GM21786 (cell line): Measurements from ENCODE around the gene KLHDC7B.
"Not testable (repeated sequence)": the region's sequence is repeated elsewhere in the genome, so short reads cannot be mapped to it uniquely, and the experiment has no call there.

Experiments used
- ATAC-seq: cut with Tn5 transposase; IDR thresholded peaks from one replicate; pipeline ENCODE4 v1.9.1; 2021; ENCODE audit not compliant: unreplicated experiment

Gene KLHDC7B

DNA sequence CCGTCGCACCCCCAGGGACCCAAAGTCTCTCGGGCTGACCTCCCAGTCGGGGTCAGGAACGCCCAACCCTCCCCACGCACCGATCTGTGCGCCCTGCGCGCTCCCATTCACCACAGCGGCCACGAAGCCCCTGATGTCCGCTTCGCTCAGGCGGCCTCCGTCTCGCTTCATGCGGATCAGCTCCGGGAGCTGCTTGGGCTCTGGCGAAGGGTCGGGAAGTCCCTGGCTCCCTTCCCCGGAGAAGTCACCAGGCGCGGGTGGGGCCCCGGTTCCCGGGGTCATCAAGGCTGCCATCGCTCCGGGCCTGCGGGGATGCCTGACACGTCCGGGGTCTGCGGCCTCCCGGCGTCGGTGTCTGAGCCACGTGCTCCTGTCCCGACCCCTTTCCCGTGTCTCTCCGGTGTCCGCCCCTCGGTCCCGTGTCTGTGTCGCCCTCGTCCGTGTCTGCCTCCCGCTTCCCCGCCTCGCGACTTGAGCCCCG, 16.2 kb upstream of the KLHDC7B start:
- no peak for ATAC-seq

DNA sequence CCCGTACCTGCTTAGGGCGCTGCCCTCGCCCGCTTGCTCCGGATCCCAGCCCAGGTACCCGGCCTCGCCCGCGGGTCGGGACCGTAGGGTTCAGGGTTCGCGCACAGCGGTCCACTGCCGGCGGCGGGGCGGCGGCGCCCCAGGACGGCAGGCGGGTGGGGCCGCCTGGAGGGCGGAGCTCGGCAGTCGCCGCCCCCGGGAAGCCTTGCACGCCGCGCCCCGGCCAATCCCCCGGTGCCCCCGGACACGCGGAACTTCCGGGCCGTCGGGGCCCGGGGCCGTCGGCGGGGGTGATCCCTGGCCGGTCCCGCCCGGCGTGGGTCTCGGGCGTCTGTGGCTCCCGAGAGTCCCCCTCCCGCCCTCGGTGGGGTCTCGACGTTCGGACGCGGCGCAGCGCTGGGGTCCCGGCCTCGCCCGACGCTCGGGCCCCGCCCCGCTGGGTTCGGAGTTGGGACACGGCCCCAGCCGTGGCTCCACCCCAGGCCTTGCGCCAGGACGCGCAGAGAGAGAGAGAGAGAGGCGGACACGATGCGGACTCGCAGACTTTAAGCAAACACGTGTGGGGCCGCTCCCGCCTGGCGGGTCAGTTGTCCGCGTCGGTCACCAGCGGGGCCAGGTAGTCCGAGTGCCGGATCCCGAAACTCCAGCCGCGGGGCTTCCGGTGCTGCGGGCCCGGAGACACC, 15.7 kb upstream of the KLHDC7B start, which contains the start of gene TYMP:
Gene TYMP (minus strand): TSS at position 116 of the 683 bp plus-strand sequence. CDS start 303 bp downstream, outside the sequence.
- no peak for ATAC-seq

DNA sequence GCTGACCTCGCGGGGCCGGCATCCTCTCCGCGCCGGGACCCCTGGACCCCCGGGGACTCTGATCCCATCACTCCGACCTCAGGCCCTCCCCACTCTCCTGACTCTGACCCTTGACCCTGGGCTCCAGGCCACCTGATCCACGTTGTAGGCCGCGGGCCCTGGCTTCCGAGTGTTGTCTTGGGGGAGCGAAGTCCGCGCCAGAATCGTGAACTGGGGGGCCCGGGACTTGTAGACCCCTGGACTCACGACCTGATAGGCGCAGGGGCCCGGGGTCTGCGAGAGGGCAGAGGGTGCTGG, 15.2 kb upstream of the KLHDC7B start:
- ATAC-seq = no peak

DNA sequence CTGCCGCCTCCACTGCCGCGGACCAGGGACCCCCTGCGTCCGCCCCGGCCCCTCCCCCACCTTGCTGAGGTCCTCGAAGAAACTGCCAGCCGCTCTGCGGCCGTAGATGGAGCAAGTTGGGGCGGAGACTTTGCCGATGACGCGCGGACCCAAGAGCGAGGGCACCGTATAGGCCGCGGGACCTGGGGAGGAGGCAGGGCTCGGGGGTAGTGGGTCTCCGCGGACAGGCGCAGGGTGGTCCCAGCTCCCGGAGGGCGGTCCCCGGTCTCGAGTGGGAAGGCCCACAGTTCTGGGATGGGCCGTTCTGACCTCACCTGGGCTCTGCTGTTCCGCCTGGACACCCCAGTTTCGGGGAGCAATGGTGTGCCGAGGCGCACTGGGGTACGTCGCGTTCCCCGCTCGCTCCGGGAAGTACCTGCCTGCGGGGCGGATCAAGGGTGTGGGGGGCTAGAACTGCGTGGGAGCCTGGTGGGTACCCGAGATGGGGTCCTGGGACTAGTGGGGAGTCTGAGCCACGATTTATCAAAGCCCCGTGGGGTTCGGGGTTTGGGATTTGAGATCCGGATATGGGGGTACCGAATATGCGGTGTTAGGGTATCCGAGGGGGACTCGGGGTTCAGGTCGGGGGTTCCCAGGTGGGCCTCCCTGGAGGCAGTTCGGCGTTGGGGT, 14.7 kb upstream of the KLHDC7B start:
- peak; percentile 22 for ATAC-seq

DNA sequence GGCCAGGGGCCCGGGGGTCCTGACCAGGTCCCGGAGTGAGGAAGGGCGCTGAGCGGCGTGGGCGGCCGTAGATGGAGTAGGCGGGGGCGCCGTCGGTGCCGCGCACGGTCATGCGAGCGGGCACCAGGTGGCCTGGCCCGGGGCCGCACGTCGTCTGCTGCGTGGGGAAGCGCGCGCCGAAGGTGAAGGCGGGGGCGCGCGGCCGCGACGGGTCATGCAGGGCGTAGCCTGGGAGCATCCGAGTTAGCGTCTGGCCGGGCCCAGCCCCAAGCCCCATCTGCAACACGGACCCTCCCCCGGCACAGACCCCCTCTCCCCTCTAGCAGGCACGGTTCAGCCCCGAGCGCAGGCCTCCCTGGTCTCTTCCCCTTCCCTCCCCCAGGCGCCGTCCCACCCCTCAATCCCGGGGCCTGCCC, 14.1 kb upstream of the KLHDC7B start:
- ATAC-seq = no peak

DNA sequence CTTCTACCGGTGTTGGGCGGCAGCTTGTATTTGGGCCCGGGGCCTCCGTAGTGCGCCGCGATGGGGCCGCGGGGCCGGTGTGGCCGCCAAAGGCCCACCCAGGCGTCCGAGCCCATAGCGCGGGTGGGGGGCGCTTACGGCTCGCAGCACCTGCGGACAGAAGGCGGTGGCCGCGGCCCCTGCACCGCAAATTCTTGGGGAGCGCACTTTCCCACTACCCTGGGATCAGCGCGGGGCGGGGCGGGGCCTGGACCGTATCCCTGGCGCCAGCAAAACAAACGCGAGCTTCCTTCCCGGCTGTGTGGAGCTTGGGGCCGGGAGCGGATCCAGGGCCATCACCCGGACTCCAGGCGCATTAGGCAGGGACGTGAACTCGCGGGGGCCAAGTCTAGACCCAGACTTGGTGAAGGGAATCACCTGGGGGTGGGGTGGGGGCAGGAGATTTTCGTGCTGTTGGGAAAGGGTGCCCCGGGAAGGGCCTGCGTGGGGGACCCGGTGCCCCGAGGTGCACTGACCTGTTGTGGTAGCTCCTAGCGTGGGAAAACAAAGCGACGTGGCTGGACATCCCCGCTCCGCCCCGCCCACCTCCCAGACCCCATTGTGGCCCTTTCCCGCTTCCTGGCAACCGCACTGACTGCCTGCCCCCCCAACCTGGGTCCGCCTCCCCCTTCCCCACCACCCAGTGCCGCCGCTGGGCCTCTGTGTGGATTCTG, 13.6 kb upstream of the KLHDC7B start:
- no peak for ATAC-seq

DNA sequence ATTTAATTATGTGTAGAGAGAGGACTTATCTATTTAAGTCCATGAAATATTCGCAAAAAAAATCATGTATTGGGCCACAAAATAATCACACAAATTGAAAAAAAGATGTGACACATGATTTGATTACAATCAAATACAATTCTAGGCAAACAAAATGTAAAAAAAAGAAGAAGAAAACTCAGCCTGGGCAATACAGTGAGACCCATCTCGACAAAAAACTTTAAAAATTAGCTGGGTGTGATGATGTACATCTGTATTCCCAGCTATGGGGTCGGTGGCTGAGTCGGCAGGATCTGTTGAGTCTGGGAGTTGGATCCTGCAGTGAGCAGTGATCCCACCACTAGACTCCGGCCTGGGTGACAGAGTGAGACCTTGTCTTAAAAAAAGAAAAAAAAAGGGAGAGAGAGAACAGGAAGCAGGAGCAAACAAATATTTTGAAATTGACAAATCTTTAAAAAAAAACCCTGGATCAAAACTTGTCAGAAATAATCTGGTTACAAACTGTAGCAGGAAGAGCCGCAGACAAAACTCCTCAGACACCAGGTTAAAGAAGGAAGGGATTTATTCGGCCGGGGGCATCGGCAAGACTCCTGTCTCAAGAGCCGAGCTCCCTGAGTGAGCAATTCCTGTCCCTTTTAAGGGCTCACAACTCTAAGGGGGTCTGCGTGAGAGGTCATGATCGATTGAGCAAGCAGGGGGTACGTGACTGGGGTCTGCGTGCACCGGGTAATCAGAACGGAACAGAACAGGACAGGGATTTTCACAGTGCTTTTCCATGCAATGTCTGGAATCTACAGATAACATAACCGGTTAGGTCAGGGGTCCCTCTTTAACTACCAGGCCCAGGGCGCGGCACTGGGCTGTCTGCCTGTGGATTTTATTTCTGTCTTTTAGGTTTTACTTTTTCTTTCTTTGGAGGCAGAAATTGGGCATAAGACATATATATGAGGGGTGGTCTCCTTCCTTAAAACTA, 12.6 kb upstream of the KLHDC7B start:
- no peak for ATAC-seq

DNA sequence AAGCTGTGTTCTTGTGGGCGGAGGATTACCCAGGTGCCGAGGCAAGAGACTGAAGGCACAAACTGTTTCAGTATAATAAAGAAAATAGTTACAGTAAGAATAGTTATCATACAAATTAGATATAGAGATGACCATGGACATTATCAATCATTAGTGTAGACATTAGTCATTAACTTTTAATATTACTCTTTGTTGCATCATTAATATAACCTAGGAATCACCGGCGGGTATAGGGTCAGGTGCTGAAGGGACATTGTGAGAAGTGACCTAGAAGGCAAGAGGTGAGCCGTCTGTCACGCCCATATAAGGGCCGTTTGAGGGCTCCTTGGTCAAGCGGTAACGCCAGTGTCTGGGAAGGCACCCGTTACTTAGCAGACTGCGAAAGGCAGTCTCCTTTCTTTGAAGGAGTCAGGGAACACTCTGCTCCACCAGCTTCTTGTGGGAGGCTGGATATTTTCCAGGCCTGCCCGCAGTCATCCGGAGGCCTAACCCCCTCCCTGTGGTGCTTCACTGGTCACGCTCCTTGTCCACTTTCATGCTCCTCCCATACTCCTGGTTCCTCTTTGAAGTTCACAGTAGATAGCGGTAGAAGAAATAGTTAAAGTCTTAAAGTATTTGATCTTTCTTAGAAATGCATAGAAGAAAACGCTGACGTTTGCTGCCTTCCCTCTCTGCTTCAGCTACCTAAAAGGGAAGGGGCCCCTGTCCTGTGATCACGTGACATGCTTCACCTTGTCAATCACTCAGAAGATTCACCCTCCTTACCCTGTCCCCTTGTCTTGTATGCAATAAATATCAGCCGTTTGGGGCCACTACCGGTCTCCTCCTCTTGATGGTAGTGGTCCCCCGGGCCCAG, 11.6 kb upstream of the KLHDC7B start:
- not testable (repeated sequence) for ATAC-seq

DNA sequence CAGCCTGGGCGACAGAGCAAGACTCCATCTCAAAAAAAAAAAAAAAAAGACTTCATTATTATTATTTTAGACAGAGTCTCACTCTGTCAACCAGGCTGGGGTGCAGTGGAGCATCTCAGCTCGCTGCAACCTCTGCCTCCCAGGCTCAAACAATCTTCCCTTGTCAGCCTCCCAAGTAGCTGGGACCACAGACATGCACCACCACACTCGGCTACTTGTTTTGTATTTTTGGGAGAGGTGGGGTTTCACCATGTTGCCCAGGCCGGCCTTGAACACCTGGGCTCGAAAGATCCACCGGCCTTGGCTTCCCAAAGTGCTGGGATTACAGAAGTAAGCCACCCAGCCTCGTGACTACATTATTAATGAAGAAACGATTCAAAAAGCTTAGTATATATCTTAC, 10.6 kb upstream of the KLHDC7B start:
- ATAC-seq = no peak

DNA sequence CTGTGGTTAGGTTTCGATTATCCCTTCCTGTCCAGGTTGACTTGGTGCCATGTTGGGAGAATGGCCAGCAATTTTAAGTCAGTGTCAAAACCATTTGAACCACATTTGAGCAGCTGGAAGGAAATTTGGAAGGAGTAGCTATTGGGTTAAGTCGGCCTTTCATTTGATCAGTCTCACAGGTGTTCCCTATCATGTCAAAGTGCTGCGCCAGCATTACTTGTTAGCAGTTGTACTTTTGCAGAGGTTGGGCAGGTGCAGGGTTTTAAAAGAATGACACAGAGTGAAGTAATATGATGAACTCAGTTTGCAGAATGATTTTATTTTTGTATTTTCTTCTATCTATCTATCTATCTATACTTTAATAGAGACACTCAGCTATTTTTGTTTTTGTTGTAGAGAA, 9.5 kb upstream of the KLHDC7B start:
- ATAC-seq = no peak

DNA sequence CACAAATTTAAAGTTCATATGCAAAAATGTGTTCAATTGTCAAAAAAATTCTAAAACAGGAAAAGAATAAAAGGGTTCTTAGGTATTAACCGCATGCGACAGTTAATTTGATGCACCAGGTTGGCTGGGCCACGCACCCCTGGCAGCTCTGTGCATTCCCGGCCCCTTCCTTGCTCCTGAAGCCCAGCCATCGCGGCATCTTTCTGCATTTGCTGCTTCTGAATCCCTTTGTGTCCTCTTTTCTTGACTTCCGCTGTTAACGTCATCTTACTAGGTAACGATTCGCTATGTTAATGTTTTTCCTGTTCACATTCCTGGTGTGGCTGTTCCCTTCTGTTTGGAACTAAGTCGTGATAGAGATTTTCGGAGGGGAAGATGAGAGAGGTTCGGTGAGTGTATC, 7.9 kb upstream of the KLHDC7B start:
- ATAC-seq = no peak

DNA sequence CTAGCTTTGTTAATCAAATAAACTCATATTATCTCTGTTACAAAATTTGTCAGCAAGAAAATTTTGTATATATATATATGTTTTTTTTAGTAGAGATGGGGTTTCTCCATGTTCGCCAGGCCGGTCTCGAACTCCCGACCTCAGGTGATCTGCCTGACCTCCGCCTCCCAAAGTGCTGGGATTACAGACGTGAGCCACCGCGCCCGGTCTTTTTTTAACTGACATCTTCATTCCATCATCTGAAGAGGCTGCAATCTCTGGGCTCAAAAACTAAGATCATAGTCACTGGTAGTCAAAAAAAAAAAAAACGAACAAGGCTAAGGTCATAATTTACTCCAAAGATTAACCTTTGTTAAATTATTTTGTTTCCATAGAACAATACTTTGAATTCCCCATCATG, 5.3 kb upstream of the KLHDC7B start:
- ATAC-seq = no peak

DNA sequence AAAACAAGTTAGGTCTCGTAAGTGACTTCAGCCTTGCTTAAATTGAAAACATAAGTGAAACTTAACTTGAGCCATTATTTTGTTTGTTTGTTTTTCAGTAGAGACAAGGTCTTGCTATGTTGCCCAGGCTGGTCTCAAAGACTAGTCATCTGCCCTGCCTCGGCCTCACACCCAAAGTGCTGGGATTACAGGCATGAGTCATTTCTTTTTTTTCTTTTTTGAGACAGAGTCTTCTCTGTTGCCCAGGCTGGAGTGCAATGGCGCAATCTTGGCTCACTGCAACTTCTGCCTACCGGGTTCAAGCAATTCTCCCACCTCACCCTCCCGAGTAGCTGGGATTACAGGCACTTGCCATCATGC, 4.1 kb upstream of the KLHDC7B start:
- ATAC-seq = not testable (repeated sequence)

DNA sequence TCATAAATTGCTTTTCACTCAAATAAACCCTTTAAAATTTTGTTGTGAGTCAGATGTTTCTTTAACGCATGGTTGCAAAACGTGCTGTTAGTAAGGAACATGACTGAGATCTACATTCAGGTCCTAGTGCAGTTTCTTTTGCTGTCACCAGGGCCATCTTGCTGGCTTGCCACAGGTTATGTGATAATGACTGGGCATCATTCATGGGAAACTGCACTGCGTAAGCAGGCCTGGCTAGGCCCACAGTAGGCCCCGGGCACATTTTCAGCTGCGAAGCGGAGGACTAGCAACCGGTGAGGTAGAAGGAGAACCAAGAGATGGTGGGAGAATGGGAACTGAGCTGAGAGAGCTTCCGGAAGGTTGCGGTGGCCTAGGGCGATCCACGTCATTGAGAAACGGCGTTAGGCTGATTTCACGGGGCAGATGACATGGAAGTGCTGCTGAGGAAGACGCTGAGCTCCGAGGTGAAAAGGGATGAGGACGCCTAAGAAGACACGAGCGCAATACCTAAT, 3.2 kb upstream of the KLHDC7B start:
- no peak for ATAC-seq

DNA sequence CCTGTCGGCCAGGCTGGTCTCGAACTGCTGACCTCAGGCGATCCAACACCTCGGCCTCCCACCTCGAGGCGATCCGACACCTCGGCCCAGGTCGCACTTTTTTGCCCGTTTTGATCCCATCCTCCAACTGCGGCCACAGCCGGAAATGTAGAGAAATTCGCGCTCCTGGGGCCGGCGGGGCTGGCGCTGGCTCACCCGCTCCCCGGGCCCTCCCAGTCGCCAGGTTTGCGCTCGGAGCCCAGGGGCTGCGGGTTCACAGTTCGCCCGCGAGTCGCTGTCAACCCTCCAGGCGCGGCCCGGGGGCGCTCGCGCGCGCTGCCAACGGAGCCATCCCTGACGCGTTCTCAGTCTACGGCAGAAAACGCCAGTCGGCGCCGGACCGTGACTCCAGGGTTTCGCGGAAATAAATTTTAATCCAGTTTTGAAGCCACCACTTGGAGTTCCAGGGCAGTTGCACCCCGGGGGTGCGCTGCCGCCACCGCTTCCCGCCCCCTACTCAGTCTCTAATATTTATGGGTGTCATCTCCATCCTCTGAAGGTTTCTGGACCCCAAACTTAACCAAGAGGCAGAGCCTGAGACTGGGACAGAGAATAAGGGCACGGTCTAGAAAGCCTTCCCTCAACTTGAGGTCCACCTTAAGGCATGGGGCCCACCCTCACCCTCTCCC, 1.5 kb upstream of the KLHDC7B start:
- no peak for ATAC-seq

DNA sequence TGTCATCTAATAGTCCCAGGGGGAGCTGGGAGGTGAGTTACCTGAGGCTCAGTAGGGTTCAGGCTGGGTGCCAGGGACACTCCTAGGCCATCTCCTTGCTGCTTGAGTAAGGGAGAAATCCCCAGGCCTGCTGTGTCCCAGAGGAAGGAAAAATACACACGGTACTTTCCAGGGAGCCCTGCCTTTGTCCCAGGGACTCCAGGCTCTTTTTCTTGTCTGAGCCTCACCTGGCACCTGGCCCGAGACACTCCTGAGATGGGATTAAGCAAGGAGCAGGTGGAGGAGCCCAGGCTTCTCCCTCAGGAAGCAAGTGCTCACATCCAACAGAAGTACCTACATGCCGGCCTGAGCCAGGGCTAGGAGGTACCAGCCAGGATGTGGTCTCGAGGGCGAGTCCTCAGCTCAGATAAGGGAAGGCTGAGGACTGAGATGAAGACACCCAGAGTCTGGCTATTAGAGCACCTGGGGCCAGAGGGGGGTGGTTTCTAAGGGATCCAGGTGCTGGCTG, 899 bp upstream of the KLHDC7B start:
- no peak for ATAC-seq

DNA sequence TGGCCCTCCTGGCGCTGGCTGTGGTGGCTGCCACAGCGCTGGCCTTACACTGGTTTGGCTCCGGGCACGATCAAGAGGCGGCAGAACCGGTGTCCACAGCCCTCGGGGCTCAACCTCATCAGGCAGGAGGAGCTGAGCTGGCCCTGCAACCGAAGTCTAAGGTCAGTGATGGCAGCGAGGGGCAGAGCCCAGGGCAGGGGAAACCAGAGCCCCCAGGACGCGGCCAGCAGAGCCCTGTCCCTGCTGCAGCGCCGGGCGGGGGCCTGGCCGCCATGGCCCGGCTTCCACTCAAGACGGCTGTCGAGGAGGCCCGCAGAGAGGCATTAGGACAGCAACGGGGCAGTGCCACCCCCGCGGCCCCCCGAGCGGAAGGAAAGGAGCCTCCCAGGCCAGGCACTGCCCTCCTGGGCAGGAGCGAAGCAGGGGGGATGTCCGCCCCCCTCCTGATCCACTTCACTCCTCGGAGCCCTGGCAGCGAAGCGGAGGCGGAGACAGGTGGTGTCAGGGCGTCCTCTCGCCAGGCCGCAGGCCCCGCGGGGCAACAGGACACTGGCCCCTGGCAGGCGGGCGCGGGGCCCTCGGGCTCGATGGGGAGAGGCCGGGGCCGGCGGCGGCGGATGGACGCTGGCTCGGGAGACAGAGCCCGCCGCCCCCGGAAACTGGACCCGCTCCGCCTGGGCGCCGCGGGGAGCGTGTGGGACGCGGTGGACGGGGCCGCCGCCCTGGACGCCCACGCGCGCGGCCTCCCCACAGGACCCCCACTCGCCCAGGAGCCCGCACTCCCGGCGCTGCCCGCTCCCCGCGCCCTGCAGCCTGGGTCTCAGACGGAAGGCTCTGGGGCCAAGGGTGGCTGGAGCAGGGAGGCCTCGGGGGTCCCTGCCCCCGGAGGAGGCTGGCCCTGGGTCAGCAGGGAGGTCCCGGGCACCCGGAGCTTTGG, 895 bp downstream of the KLHDC7B start:
- ATAC-seq = no peak
